ENCODE measurements around the gene PSME3. TPM values are rescaled to one million over a fixed set of nuclear protein-coding genes. Genes with fewer than 3 reads are reported as not detected.
"Not testable (repeated sequence)": the region's sequence is repeated elsewhere in the genome, so short reads cannot be mapped to it uniquely, and the experiment has no call there.

Gene PSME3
- total RNA-seq, 2 donors from 2014 or later: 68.5 to 71.1 TPM

DNA sequence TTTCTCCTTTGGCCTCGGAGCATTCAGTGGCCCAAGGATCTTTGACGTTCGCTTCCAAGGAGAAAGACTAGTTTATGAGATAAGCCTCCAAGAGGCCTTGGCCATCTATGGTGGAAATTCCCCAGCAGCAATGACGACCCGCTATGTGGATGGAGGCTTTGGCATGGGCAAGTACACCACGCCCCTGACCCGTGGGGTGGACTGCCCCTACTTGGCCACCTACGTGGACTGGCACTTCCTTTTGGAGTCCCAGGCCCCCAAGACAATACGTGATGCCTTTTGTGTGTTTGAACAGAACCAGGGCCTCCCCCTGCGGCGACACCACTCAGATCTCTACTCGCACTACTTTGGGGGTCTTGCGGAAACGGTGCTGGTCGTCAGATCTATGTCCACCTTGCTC, 19.2 kb downstream of the PSME3 start:
- H3K27ac ChIP-seq: peak overlapping the region; percentile 50 to 51
- no peaks in the 10 kb centered on the region for H3K9me3 ChIP-seq
- DNase-seq (ENCODE audit: low spot score): no peak
- no peaks in the 10 kb centered on the region for H3K27me3 ChIP-seq (replicated peaks; ENCODE audit: insufficient read depth)
- H3K4me3 ChIP-seq: peak overlapping the region; percentile 21 to 24
- intact Hi-C loops (cut with DNase I): no loop called here
- no peaks in the 10 kb centered on the region for H3K36me3 ChIP-seq
- TF ChIP-seq POLR2A (IDR thresholded peaks at IDR 0.05) (no peak), POLR2AphosphoS5 (IDR thresholded peaks at IDR 0.05) (no peak)
- TF ChIP-seq, protein P1, sequence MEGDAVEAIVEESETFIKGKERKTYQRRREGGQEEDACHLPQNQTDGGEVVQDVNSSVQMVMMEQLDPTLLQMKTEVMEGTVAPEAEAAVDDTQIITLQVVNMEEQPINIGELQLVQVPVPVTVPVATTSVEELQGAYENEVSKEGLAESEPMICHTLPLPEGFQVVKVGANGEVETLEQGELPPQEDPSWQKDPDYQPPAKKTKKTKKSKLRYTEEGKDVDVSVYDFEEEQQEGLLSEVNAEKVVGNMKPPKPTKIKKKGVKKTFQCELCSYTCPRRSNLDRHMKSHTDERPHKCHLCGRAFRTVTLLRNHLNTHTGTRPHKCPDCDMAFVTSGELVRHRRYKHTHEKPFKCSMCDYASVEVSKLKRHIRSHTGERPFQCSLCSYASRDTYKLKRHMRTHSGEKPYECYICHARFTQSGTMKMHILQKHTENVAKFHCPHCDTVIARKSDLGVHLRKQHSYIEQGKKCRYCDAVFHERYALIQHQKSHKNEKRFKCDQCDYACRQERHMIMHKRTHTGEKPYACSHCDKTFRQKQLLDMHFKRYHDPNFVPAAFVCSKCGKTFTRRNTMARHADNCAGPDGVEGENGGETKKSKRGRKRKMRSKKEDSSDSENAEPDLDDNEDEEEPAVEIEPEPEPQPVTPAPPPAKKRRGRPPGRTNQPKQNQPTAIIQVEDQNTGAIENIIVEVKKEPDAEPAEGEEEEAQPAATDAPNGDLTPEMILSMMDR (IDR thresholded peaks at IDR 0.05): no peak
- 81% methylated on average over 15 of the region's 15 CpGs for WGBS
- no peaks in the 10 kb centered on the region for H3K4me1 ChIP-seq (replicated peaks)

DNA sequence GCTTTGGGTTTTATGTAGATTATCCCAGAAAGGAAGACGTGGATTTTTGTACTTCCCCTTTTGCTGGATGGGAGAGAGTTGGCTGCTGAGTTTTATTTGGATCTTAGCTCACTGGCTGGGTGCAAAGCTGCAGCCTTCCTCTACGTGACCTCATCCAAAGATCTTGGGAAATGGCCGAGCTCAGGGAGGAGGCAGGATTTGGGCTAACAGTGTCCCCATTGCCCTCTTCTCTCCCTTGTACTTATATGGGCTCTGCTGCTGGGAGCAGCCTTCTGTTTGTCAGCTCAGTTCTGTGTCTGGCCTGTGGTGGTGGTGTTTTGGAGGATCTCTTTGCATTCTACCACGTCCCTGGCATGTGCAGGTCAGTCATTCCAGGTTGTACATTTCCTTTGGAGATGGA, 19.8 kb downstream of the PSME3 start:
- H3K4me1 ChIP-seq (replicated peaks): no peaks in the 10 kb centered on the region

DNA sequence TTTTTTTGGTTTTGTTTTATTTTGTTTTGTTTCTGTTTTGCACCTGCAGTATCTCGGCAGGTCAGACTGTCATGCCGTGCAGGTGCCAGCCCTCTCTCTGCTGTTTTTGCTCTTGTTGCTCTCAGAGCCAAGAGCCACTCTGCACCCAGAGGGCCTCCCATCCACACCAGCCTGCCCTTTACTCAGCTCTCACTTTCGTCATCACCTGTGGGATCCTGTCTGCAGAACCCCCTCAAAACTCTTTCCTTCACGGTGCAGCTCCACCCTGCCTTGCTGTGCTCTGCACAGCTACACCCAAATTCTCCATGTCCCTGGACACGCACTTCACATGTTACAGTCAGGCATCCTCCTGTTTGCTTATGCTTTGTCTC, 20.4 kb downstream of the PSME3 start:
- 64% methylated on average over 5 of the region's 5 CpGs for WGBS

More for the DNA sequence above, 19.8 kb downstream of the PSME3 start:
- intact Hi-C loops (cut with DNase I): no loop called here
- WGBS: 69% methylated on average over 4 of the region's 4 CpGs
- H3K9me3 ChIP-seq: no peaks in the 10 kb centered on the region
- H3K4me3 ChIP-seq: peak overlapping the region; percentile 21 to 24
- H3K27me3 ChIP-seq (replicated peaks; ENCODE audit: insufficient read depth): no peaks in the 10 kb centered on the region
- peak; percentile 10 for TF ChIP-seq POLR2AphosphoS5 (IDR thresholded peaks at IDR 0.05)
- no peak for TF ChIP-seq POLR2A (IDR thresholded peaks at IDR 0.05)
- no peaks in the 10 kb centered on the region for H3K36me3 ChIP-seq
- H3K27ac ChIP-seq: peak overlapping the region; percentile 50 to 51
- DNase-seq (ENCODE audit: low spot score): no peak

DNA sequence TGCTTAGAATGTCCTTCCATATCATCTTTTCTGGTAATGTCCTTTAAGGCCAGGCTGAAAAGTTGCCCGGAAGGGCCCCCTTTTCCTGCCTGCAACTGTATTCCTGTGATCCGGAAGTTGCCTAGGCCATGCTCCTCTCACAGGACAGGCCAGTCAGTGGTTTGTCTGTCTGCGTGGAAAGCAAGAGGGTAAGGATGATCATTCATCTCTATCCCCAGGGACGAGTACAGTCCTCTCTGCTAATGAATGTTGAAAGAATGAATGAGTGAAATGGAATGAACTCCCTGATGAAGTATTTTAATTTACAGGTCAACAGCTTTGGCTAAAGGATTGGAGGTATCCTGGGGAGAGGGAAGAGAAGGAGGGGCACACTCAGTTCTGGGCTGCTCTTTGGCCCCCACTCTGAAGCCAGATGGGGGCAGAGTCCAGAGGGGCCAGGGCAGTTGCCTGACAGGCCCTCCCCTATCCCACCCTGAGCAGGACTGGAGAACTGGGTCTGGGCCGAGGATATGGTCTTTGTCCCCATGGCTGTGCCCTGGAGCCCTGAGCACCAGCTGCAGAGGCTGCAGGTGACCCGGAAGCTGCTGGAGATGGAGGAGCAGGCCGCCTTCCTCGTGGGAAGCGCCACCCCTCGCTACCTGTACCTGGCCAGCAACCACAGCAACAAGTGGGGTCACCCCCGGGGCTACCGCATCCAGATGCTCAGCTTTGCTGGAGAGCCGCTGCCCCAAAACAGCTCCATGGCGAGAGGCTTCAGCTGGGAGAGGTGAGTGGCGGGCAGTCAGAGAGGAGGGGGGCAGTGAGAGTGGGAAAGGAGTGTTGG, 21.0 kb downstream of the PSME3 start:
- Histone ChIP-seq H3K9me3 (no peaks in the 10 kb centered on the region), H3K4me3 (peak overlapping the region; percentile 21 to 24), H3K4me1 (replicated peaks) (no peaks in the 10 kb centered on the region), H3K36me3 (no peaks in the 10 kb centered on the region), H3K27ac (peak overlapping the region in 1 of 2 donors; percentile 12), H3K27me3 (replicated peaks; ENCODE audit: insufficient read depth) (no peaks in the 10 kb centered on the region)
- DNase-seq (ENCODE audit: low spot score): no peak
- WGBS: 79% methylated on average over 15 of the region's 15 CpGs
- TF ChIP-seq POLR2A (IDR thresholded peaks at IDR 0.05) (no peak), POLR2AphosphoS5 (IDR thresholded peaks at IDR 0.05) (no peak)
- intact Hi-C loops (cut with DNase I): no loop called here

More for the DNA sequence above, 20.4 kb downstream of the PSME3 start:
- Histone ChIP-seq H3K27me3 (replicated peaks; ENCODE audit: insufficient read depth) (no peaks in the 10 kb centered on the region), H3K27ac (peak overlapping the region in 1 of 2 donors; percentile 12), H3K4me1 (replicated peaks) (no peaks in the 10 kb centered on the region), H3K4me3 (peak overlapping the region; percentile 21 to 24), H3K9me3 (no peaks in the 10 kb centered on the region), H3K36me3 (no peaks in the 10 kb centered on the region)
- TF ChIP-seq, protein P1 (IDR thresholded peaks at IDR 0.05): no peak
- no peak for TF ChIP-seq POLR2AphosphoS5 (IDR thresholded peaks at IDR 0.05)
- intact Hi-C loops (cut with DNase I): no loop called here
- no peak for DNase-seq (ENCODE audit: low spot score)

DNA sequence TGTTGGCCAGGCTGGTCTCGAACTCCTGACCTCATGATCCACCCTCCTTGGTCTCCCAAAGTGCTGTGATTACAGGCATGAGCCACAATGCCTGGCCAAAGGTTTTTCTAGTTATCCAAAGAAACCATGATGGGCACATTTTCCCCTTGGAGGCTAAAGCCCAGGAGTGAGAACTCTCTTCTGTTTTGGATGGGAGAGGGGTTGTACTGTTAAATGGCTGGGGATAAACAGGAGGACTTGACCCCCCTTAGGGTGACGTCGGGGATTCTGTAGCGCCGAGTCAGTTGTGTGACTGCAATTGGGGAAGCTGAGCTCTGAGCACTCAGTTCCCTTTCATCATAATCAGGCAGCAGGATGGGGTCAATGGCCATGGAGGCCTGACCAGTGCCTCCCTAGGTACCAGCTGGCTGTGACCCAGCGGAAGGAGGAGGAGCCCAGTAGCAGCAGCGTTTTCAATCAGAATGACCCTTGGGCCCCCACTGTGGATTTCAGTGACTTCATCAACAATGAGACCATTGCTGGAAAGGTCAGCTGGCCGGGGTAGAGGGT, 21.9 kb downstream of the PSME3 start:
- WGBS: 75% methylated on average over 8 of the region's 8 CpGs
- no peaks in the 10 kb centered on the region for H3K4me1 ChIP-seq (replicated peaks)
- DNase-seq (ENCODE audit: low spot score): no peak
- H3K36me3 ChIP-seq: no peaks in the 10 kb centered on the region
- no peaks in the 10 kb centered on the region for H3K27me3 ChIP-seq (replicated peaks; ENCODE audit: insufficient read depth)
- no peaks in the 10 kb centered on the region for H3K9me3 ChIP-seq
- intact Hi-C loops (cut with DNase I): no loop called here
- TF ChIP-seq POLR2A (IDR thresholded peaks at IDR 0.05) (no peak), POLR2AphosphoS5 (IDR thresholded peaks at IDR 0.05) (no peak)
- TF ChIP-seq, protein P1 (IDR thresholded peaks at IDR 0.05): no peak
- no peak overlapping the region for H3K27ac ChIP-seq
- H3K4me3 ChIP-seq: no peak overlapping the region

DNA sequence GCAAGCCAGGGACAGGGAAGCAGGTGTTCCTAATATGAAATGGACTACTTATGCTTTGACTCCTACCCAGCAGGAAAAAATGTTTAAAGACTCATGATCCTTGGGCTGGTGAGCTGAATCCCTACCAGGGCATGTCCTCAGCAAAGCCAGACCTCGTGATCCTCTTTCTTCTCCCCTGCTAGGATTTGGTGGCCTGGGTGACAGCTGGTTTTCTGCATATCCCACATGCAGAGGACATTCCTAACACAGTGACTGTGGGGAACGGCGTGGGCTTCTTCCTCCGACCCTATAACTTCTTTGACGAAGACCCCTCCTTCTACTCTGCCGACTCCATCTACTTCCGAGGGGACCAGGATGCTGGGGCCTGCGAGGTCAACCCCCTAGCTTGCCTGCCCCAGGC, 22.9 kb downstream of the PSME3 start:
- intact Hi-C loops (cut with DNase I); H3K27me3 ChIP-seq (replicated peaks; ENCODE audit: insufficient read depth); DNase-seq (ENCODE audit: low spot score); H3K9me3 ChIP-seq; H3K36me3 ChIP-seq; H3K27ac ChIP-seq; H3K4me1 ChIP-seq (replicated peaks); H3K4me3 ChIP-seq: not testable (repeated sequence)
- 74% methylated on average over 6 of the region's 8 CpGs for WGBS

DNA sequence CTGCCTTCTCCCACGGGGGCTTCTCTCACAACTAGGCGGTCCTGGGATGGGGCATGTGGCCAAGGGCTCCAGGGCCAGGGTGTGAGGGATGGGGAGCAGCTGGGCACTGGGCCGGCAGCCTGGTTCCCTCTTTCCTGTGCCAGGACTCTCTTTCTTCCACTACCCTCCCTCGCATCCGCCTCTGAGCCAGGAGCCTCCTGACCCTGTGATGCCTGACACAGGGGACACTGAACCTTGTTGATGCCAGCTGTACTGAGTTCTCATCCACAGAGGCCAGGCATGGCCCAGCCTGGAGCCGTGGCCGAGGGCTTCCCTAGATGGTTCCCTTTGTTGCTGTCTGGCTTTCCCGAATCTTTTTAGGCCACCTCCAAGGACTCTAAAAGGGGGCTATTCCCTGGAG, 23.3 kb downstream of the PSME3 start:
- H3K27ac ChIP-seq; H3K9me3 ChIP-seq; H3K4me1 ChIP-seq (replicated peaks); H3K36me3 ChIP-seq; H3K4me3 ChIP-seq; intact Hi-C loops (cut with DNase I); H3K27me3 ChIP-seq (replicated peaks; ENCODE audit: insufficient read depth); DNase-seq (ENCODE audit: low spot score): not testable (repeated sequence)
- 86% methylated on average over 8 of the region's 8 CpGs for WGBS
